HG02588 (cell line): ENCODE measurements around the gene C1orf159.

ENCODE experiments used
- ATAC-seq: cut with Tn5 transposase; IDR thresholded peaks from one replicate; pipeline ENCODE4 v1.9.1; 2021; ENCODE audit warnings: mild to moderate bottlenecking, moderate library complexity; ENCODE audit not compliant: unreplicated experiment

The C1orf159 gene

GRCh38 chr1:1132956-1133750 is 17.3 kb upstream of the C1orf159 start:
- no peak for ATAC-seq

GRCh38 chr1:1132042-1132950 is 16.4 kb upstream of the C1orf159 start:
- no peak for ATAC-seq

- no peak for ATAC-seq
These were observed 14.6 kb upstream of the C1orf159 start for GRCh38 chr1:1130206-1131120.

- ATAC-seq: no peak
These were observed 13.5 kb upstream of the C1orf159 start for GRCh38 chr1:1129381-1129821.

- ATAC-seq: no peak
These were observed 12.7 kb upstream of the C1orf159 start for GRCh38 chr1:1128454-1129139.

GRCh38 chr1:1127551-1128451 is 11.9 kb upstream of the C1orf159 start:
- ATAC-seq: no peak

GRCh38 chr1:1125945-1126344 is 10.1 kb upstream of the C1orf159 start:
- no peak for ATAC-seq

GRCh38 chr1:1124786-1125642 is 9.1 kb upstream of the C1orf159 start:
- no peak for ATAC-seq

GRCh38 chr1:1124508-1124785 is 8.6 kb upstream of the C1orf159 start:
- ATAC-seq: no peak

- no peak for ATAC-seq
These were observed 8.0 kb upstream of the C1orf159 start for GRCh38 chr1:1123581-1124507.

- ATAC-seq: no peak
These were observed 7.1 kb upstream of the C1orf159 start for GRCh38 chr1:1122981-1123480.

GRCh38 chr1:1122078-1122811 is 6.4 kb upstream of the C1orf159 start:
- no peak for ATAC-seq

- ATAC-seq: no peak
These were observed 5.8 kb upstream of the C1orf159 start for GRCh38 chr1:1121611-1122077.

GRCh38 chr1:1120866-1121591 is 5.1 kb upstream of the C1orf159 start:
- ATAC-seq: no peak

- no peak for ATAC-seq
These were observed 4.2 kb upstream of the C1orf159 start for GRCh38 chr1:1120096-1120495.
